ENCODE results near the gene COX6A2. TPM values are rescaled to one million over a fixed set of nuclear protein-coding genes. Genes with fewer than 3 reads are reported as not detected.
"Not testable (repeated sequence)": the region's sequence is repeated elsewhere in the genome, so short reads cannot be mapped to it uniquely, and the experiment has no call there.

COX6A2 gene
- total RNA-seq, 1 donor from 2014 or later, result 3.1 TPM

- peak; percentile 98 for DNase-seq (ENCODE audit: low spot score)
- peak; percentile 58 for ATAC-seq
Observed at GRCh38 chr16:31461921-31462804, 34.0 kb upstream of the COX6A2 start.

DNA sequence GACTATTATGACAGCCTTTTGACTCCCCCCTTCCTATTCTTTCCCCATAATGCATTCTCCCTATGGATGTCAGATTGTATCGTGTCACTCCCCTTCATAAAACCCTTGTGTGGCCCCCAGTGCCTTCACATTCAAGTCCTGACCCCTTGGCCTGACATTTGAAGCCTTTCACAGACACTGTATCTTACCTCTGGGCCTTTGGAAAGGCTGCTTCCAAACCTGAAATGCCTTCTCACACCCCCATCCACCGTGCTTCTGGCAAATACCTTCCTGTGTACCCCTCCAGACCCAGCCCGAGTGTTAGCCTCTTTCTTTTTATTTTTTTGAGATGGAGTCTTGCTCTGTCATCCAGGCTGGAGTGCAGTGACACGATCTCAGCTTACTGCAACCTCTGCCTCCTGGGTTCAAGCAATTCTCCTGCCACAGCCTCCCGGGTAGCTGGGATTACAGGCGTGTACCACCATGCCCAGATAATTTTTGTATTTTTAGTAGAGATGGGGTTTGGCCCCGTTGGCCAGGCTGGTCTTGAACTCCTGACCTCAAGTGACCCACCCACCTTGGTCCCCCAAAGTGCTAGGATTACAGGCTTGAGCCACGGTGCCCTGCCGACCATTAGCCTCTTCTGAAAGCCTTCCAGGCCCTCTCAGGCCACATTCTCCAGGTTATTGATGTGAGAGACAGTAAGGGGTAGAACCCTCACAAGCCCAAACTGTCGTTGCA lies 33.2 kb upstream of the COX6A2 start:
- ATAC-seq (no peak), DNase-seq (ENCODE audit: low spot score) (no peak)

DNA sequence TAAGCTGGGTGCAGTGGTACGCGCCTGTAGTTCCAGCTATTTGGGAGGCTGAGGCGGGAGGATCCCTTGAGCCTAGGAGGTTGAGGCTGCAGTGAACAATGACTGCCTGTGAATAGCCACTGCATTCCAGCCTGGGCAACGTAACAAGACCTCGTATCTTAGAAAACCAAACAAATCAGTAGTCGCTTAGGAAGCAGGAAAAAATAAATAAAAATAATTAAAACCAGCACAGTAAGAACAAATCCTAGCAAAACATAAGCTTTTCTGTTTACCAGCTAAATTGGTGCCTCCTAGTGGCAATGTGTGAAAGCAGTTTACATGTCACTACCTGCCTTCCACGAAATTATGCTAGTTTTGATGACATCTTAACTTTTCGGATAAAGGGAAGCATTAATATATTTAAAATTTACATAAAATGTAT lies 32.4 kb upstream of the COX6A2 start:
- ATAC-seq, result no peak
- DNase-seq (ENCODE audit: low spot score), result no peak

GRCh38 chr16:31459687-31460581 lies 31.8 kb upstream of the COX6A2 start:
- DNase-seq (ENCODE audit: low spot score), result peak; percentile 100
- peak; percentile 79 for ATAC-seq

- ATAC-seq, result peak; percentile 71
- peak; percentile 98 for DNase-seq (ENCODE audit: low spot score)
Observed at GRCh38 chr16:31458844-31459686, 30.9 kb upstream of the COX6A2 start, which contains the start of gene ARMC5. ARMC5 (plus strand) TSS chr16:31459501; CDS start chr16:31459525, 24 bp downstream.

GRCh38 chr16:31458073-31458843 lies 30.1 kb upstream of the COX6A2 start:
- DNase-seq (ENCODE audit: low spot score) (peak; percentile 68), ATAC-seq (peak; percentile 8)

DNA sequence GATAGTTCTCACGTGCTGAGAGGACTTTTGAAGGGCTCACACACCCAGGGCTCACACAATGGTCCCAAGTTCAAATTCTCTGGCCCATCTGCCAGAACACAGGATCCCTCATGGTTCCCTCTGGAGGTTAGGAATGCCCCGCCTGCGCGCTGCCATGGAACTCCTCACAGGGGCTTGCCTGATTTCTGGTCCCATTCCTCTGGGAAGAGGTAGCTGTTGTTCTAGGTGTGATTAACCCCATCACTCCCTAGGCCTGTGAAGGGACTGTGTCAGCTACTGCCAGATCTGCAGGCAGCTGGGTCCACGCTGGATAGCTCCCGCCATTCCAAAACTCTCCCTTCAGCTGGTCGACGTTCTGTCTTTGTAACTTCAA lies 28.8 kb upstream of the COX6A2 start:
- no peak for DNase-seq (ENCODE audit: low spot score)
- no peak for ATAC-seq

DNA sequence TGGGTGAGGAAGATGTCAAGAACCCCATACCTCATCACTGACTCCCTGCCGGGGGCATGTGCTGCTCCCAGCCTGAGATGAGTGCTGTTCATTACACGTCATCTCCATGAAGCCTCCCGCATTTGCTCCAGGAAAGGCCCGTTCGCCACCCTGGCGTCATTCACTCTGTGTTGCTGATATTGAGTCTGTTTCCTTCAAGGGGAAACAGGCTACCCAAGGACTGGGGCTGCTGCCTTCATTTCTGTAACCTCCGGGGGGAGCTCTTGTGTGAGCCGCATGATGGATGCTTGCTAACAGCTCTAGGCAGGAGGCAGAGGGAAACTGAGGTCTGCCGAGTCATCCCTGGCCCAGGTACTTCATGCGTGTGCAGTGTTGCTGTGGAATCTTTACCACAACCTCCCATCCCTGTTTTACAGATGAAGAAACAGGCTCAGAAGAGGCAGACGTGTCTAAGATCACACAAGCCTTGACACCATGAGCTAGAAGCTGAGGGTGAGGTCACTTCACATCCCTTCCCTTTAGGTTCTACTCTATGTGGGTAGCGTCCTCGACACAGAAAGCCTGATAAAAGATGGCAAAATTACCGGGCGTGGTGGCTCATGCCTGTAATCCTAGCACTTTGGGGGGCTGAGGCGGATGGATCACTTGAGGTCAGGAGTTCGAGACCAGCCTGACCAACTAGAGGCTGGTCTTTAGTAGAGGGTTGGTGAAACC lies 27.6 kb upstream of the COX6A2 start:
- ATAC-seq (no peak), DNase-seq (ENCODE audit: low spot score) (no peak)

DNA sequence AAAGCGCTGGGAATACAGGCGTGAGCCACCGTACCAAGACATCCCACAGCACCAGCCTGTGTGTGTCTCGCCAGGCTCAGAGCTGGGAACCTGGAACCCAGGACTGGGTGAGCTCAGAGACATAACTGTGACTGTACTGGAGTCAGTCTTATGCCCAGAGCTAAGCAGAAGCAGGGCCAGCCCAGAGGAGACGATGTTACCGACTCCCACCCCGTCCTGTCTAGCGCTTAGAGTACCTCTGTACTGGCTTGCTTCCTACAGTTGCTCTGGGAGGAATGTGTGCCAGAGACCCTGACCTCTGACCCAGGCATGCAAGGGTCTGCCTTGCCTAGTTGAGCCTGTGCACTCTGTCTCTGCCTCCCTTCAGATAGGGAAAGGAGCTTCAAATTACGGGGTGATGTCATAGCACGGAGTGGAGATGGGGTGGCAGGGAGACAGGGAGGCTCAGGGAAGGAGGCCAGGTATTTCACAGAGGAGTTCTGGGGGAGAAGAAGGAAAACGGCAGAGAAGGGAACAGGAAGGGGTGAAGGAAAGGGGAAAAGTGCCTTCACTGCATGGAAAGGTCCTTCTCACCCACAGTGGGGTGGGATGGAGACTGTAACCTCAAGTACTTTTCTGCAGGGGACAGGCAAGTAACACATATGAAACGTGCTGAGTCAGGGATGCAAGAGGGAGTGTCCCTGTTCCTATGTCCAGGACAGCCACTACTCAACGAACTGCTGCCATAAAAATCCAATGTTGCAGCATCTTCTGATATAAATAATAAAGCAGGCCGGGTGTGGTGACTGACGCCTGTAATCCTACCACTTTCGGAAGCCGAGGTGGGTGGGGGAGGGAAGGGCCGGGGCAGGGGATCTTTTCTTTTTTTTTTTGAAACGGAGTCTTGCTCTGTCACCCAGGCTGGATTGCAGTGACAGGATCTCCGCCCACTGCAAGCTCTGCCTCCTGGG lies 25.4 kb upstream of the COX6A2 start:
- no peak for ATAC-seq
- no peak for DNase-seq (ENCODE audit: low spot score)

DNA sequence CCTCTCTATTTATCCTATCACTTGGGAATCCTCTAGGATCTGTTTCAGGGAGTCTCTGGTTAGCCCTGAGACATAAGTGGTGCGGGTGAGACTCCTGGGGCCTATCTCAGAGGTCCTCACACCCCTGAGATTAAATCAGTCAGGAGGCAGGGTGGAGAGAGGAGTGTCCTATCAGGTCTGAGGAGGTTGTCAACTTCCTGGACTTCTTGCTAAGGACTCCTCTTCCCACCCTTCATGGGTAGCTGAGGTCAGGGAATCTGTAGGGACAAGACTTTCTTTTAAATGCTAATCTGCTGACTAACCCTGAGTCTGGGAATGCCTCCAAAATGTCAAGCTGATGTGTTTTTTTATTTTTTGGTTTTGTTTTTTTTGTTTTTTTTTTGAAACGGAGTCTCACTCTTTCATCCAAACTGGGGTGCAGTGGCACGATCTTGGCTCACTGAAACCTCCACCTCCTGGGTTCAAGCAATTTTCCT lies 24.5 kb upstream of the COX6A2 start:
- ATAC-seq, result no peak

DNA sequence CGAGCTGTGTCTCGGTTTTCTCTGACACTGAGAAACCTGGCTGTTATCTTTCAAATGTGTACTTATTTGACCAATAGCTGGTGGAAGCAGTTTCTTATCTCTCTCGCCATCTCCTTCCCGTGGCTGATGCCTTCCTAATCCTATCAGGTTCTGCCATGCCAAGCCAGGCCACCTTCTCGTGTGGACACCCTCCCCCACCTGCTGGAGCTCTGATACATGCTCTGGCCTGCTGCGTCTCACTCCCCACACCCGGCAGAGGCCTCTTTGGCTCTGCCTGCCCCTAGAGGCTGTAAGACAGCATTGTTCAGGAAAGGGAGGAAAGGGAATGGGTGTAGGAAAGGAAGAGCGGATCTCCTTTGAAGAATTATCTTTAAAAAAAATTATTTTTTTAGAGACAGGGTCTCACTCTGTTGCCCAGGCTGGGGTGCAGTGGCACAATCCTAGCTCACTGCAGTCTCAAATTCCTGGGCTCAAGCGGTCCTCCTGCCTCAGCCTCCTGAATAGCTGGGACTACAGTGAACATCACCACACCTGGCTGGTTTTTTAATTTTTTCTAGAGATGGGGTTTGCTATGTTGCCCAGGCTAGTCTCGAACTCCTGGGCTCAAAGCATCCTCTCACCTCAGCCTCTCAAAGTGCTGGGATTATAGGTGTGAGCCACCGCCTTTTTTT lies 23.7 kb upstream of the COX6A2 start:
- ATAC-seq, result peak; percentile 87
- no peak for DNase-seq (ENCODE audit: low spot score)

More for the DNA sequence above, 24.5 kb upstream of the COX6A2 start:
- no peak for DNase-seq (ENCODE audit: low spot score)

DNA sequence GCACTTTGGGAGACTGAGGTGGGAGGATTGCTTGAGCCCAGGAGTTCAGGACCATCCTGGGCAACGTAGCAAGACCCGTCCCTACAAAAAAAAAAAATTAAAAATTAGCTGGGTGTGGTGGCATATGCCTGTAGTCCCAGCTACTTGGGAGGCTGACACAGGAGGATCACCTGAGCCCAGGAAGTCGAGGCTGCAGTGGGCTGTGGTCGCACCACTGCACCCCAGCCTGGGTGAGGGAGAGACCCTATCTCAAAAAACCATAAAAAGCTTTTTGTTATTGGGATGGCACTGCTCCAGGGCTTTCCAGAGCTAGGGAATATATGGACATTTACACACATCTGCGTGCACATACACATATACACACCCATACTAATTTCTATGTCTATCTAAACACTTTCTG lies 23.0 kb upstream of the COX6A2 start:
- ATAC-seq (no peak), DNase-seq (ENCODE audit: low spot score) (no peak)

DNA sequence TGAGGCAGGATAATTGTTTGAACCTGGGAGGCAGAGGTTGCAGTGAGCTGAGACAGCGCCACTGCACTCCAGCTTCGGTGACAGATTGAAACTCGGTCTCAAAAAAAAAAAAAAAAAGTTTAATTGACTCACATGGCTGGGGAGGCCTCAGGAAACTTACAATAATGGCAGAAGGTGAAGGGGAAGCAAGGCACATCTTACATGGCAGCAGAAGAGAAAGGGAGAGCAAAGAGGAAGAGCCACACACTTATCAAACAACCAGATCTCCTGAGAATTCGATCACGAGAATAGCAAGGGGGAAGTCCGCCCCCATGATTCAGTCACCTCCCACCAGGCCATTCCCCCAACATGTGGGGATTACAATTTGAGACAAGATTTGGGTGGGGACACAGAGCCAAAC lies 17.8 kb upstream of the COX6A2 start:
- DNase-seq (ENCODE audit: low spot score); ATAC-seq: not testable (repeated sequence)

DNA sequence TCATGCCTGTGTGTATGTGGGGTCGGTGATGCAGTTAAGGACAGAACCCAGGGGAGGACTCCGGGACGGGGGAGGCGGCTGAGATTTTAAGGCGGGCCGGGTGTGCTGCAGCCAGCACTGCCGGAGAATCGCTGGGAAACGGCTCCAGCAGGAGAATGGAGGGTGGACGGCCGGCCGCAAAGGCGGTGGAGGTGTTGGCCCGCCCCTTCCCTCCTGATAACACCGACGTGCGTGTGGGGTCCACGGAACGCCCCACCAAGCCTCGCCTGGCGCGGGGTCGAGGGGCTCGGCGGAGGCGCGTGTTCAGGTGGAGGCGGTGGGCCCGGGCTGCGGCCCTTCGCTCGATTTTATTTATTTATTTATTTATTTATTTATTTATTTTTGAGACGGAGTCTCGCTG lies 13.8 kb upstream of the COX6A2 start:
- ATAC-seq, result no peak
- no peak for DNase-seq (ENCODE audit: low spot score)

- no peak for DNase-seq (ENCODE audit: low spot score)
- no peak for ATAC-seq
Observed at GRCh38 chr16:31440516-31441184, 12.5 kb upstream of the COX6A2 start.

DNA sequence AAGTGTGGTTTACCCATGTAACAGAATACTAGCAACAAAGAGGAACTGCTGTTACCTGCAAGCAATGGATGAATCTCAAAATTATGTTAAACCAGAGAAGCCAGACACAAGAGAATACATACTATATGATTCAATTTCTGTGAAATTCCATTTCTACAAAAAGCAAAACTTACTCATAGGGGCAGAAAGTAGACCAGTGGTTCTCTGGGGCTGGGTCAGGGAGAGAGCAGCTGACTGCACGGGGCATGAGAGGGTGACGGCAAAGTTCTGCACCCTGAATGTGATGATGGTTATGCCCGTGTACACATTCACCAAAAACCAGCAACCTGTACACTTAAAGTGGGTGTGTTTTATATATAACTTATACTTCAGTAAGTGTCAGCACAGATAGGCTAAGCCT lies 11.4 kb upstream of the COX6A2 start:
- DNase-seq (ENCODE audit: low spot score) (no peak), ATAC-seq (no peak)

All from left lobe of liver (tissue), 2 donors.